Keratinocyte (primary cell): ENCODE results near the gene IGFBP4. TPM values are rescaled to one million over a fixed set of nuclear protein-coding genes. Genes with fewer than 3 reads are reported as not detected.

Experiments
- DNase-seq: peaks from one replicate; pipeline ENCODE4 v3.0.0-alpha.2; 2011; ENCODE audit warnings: low read depth, missing footprints, low spot score
- FAIRE-seq: peaks from 2 replicates; lab custom pipeline; 2011; peaks lifted over from hg19 to GRCh38; lab: Jason Lieb, UNC
- H2AFZ ChIP-seq: 2 replicates; pipeline ENCODE4 v1.6.0; 2012; ENCODE audit warnings: low read length, control low read depth, inconsistent platforms; ENCODE audit not compliant: control insufficient read depth
- H3K27ac ChIP-seq: 2 replicates; pipeline ENCODE4 v1.5.1; 2011; ENCODE audit warnings: low read length; ENCODE audit not compliant: control insufficient read depth, insufficient read depth
- H3K27me3 ChIP-seq: 3 replicates; pipeline ENCODE4 v1.6.0; 2011; ENCODE audit warnings: low read length; ENCODE audit not compliant: control insufficient read depth, insufficient read depth; ENCODE audit errors: extremely low read depth
- H3K36me3 ChIP-seq, 2 experiments: 2 replicates in 1 of 2; 3 replicates in 1 of 2; pipeline ENCODE4 v1.5.1; 2011; ENCODE audit warnings: low read length in 2 of 2, mild to moderate bottlenecking in 1 of 2; ENCODE audit not compliant: control insufficient read depth in 2 of 2, insufficient read depth in 2 of 2; ENCODE audit errors: extremely low read depth in 1 of 2
- H3K4me1 ChIP-seq: 3 replicates; pipeline ENCODE4 v1.5.1; 2011; ENCODE audit warnings: low read length; ENCODE audit not compliant: control insufficient read depth, insufficient read depth; ENCODE audit errors: extremely low read depth
- H3K4me2 ChIP-seq: 3 replicates; pipeline ENCODE4 v1.6.0; 2011; ENCODE audit warnings: low read depth, low read length; ENCODE audit not compliant: control insufficient read depth, insufficient read depth; ENCODE audit errors: extremely low read depth
- H3K4me3 ChIP-seq, 3 experiments: fragments of 200-600 bp in 1 of 3; sonication (generic) in 1 of 3; 2 replicates in 2 of 3; 3 replicates in 1 of 3; pipeline ENCODE4 v1.5.1; 2011 to 2016; ENCODE audit warnings: low read length in 3 of 3, mild to moderate bottlenecking in 3 of 3, control low read depth in 2 of 3, inconsistent platforms in 1 of 3, low read depth in 1 of 3, mixed read lengths in 1 of 3, mixed run types in 1 of 3, moderate library complexity in 1 of 3; ENCODE audit not compliant: control insufficient read depth in 2 of 3, insufficient read depth in 2 of 3; ENCODE audit errors: extremely low read depth in 1 of 3
- H3K79me2 ChIP-seq: 2 replicates; pipeline ENCODE4 v1.6.0; 2012; ENCODE audit warnings: low read length; ENCODE audit not compliant: control insufficient read depth, insufficient read depth
- H3K9ac ChIP-seq: 3 replicates; pipeline ENCODE4 v1.6.0; 2011; ENCODE audit warnings: low read length; ENCODE audit not compliant: control insufficient read depth, insufficient read depth; ENCODE audit errors: extremely low read depth
- H3K9me1 ChIP-seq: 3 replicates; pipeline ENCODE4 v1.6.0; 2011; ENCODE audit warnings: low read length; ENCODE audit not compliant: control insufficient read depth, insufficient read depth; ENCODE audit errors: extremely low read depth
- H3K9me3 ChIP-seq: 2 replicates; pipeline ENCODE4 v1.5.1; 2012; ENCODE audit warnings: low read depth, low read length; ENCODE audit not compliant: control insufficient read depth
- H4K20me1 ChIP-seq: 3 replicates; pipeline ENCODE4 v1.6.0; 2011; ENCODE audit warnings: low read length; ENCODE audit not compliant: control insufficient read depth, insufficient read depth; ENCODE audit errors: extremely low read depth
- CTCF ChIP-seq, 3 experiments: IDR thresholded peaks in 1 of 3; conservative IDR thresholded peaks in 1 of 3; optimal IDR thresholded peaks in 1 of 3; 2 replicates in 2 of 3; 3 replicates in 1 of 3; pipeline versions ENCODE3 to v1.5.1; 2011; ENCODE audit warnings: low read length in 3 of 3, mild to moderate bottlenecking in 3 of 3, moderate library complexity in 2 of 3, control low read depth in 1 of 3, inconsistent platforms in 1 of 3; ENCODE audit not compliant: insufficient read depth in 2 of 3; ENCODE audit errors: extremely low read depth in 1 of 3
- EZH2 ChIP-seq: IDR thresholded peaks from one replicate; pipeline ENCODE4 v1.6.1; 2012; ENCODE audit warnings: inconsistent platforms, mild to moderate bottlenecking, low read length, moderate library complexity
- dilution Hi-C: fragments of 300-500 bp; cut with MboI; formaldehyde crosslinking; loops from one replicate; pipeline ENCODE4 v1.7.0; 2020; ENCODE audit warnings: low sequenced_read_pairs; ENCODE audit not compliant: extremely low pct_ligation_motif_present
- polyA plus RNA-seq, 5 experiments: library from polyadenylated mRNA; depleted of rRNA in 3 of 5; stranded (reverse) in 3 of 5; stranded (forward) in 1 of 5; unstranded in 1 of 5; fragments of >200 nt; gene quantifications; 1 replicate in 1 of 5; 2 replicates in 3 of 5; 3 replicates in 1 of 5; pipeline versions ENCODE4 v1.2.1 to v1.2.3, GENCODE V29; 2011 to 2012; ENCODE audit warnings: missing spikeins in 2 of 5, low read depth in 1 of 5, low replicate concordance in 1 of 5

Gene IGFBP4
- polyA plus RNA-seq, 1 donor (not counting 4 experiments of a cell fraction or from before 2014, with no cell fraction given), result 6.0 TPM

- no peak overlapping the region for H2AFZ ChIP-seq
- H3K4me3 ChIP-seq, result no peak overlapping the region
- peaks cover 3% of the 10 kb centered on the region for H3K9me1 ChIP-seq
- H3K4me1 ChIP-seq, result peaks cover 39% of the 10 kb centered on the region
- H3K27ac ChIP-seq, result peak overlapping the region; percentile 79
- TF ChIP-seq CTCF (optimal IDR thresholded peaks at IDR 0.05 in 1 of 3, IDR thresholded peaks at IDR 0.05 in 1 of 3, conservative IDR thresholded peaks at IDR 0.05 in 1 of 3; ENCODE audit: extremely low read depth in 1 of 3, insufficient read depth in 2 of 3, low read length in 3 of 3), result no peak
- TF ChIP-seq EZH2, result no peak
- peaks cover 78% of the 10 kb centered on the region for H4K20me1 ChIP-seq
- H3K4me2 ChIP-seq, result no peak overlapping the region
- H3K36me3 ChIP-seq, result peaks cover 46 to 90% of the 10 kb centered on the region in 2 experiments
- dilution Hi-C loops, result no loop called here
- DNase-seq (peak; percentile 41), FAIRE-seq (no peak)
- H3K27me3 ChIP-seq, result no peaks in the 10 kb centered on the region
- H3K9me3 ChIP-seq, result no peaks in the 10 kb centered on the region
- H3K9ac ChIP-seq, result peak overlapping the region; percentile 28
- no peaks in the 10 kb centered on the region for H3K79me2 ChIP-seq
These were observed 37.9 kb downstream of the IGFBP4 start for GRCh38 chr17:40481106-40481505.

GRCh38 chr17:40482722-40483121 lies 39.5 kb downstream of the IGFBP4 start:
- Histone ChIP-seq H3K36me3 (peaks cover 43 to 92% of the 10 kb centered on the region in 2 experiments), H3K27me3 (no peaks in the 10 kb centered on the region), H3K4me1 (peaks cover 55% of the 10 kb centered on the region), H4K20me1 (peaks cover 78% of the 10 kb centered on the region), H3K9me3 (no peaks in the 10 kb centered on the region), H2AFZ (no peak overlapping the region), H3K4me2 (no peak overlapping the region), H3K27ac (peak overlapping the region; percentile 96), H3K9me1 (peaks cover 3% of the 10 kb centered on the region), H3K9ac (no peak overlapping the region), H3K4me3 (no peak overlapping the region), H3K79me2 (no peaks in the 10 kb centered on the region)
- dilution Hi-C loops, result no loop called here
- FAIRE-seq (no peak), DNase-seq (peak; percentile 66)
- TF ChIP-seq EZH2 (no peak), CTCF (optimal IDR thresholded peaks at IDR 0.05 in 1 of 3, IDR thresholded peaks at IDR 0.05 in 1 of 3, conservative IDR thresholded peaks at IDR 0.05 in 1 of 3; ENCODE audit: extremely low read depth in 1 of 3, insufficient read depth in 2 of 3, low read length in 3 of 3) (no peak)
